GM03348 (cell line): Measurements from ENCODE around the gene DHFR.
"Not testable (repeated sequence)": the region's sequence is repeated elsewhere in the genome, so short reads cannot be mapped to it uniquely, and the experiment has no call there.

Source experiments
- DNase-seq: peaks from one replicate; pipeline ENCODE4 v3.0.0; 2012; ENCODE audit warnings: low spot score

The DHFR gene

GRCh38 chr5:80654391-80655230 is at the start of gene DHFR, which contains the start of gene MSH3:
TSS of gene DHFR (minus strand) at chr5:80654983. CDS start at chr5:80654489, 494 bp downstream.
TSS of gene MSH3 (plus strand) at chr5:80654652. CDS start at chr5:80654728, 76 bp downstream.
- peak; percentile 97 for DNase-seq

DNA sequence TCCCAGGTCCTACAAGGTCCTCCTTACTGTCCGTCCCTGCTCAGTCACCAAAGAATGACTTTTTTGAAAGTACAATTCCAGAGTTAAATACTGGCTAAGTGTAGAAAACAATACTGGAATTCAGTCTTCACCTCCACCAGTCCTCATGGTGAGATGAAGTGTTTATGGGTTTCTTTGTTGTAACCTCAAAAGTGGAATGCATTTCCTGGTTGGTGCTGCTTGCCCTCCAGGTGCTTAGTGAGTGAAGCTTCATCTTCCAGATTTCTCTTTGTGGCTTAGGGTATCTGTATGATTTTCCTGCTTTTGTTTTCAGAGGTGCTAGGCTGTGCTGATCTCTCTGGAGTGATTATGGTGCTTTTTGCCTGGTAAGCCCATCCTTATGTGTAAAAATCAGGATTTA is 49.4 kb upstream of the DHFR start:
- no peak for DNase-seq

GRCh38 chr5:80703747-80704146 is 49.0 kb upstream of the DHFR start:
- DNase-seq: no peak

DNA sequence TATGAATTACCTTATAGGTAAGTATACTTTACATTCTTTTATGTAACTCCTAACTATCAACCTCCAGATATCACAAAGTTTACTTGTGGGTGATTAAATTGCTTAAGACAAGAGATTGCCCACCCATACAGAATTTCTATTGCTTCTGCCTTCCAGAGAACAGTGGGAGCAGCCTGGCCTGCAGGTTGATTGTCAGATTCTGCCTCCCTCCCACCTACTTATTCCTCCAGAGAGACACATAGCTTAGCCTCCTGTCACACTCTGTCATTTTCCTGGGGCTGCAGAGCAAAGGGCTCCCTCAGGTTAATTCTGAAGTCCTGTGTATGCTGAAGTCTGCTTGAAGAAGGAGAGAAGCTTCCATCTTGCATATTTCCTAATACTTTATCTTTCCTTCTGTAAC is 48.5 kb upstream of the DHFR start:
- DNase-seq: no peak

GRCh38 chr5:80701597-80701996 is 46.8 kb upstream of the DHFR start:
- DNase-seq: no peak

DNA sequence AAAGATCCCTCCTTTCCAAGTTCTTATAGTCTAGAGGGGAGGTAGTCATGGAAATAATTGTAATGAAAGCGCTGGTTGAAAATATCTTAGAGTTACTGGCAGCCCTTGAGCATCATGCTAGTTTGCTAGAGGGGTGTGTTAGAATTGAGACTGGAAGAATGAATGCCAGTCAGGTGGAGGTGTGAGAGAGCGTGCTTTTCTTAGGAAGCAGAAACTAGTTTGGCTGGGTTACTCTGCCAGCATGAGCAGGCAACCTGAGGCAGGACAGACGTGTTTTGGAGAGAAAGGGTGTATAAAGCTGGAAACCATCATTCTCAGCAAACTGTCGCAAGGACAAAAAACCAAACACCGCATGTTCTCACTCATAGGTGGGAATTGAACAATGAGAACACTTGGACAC is 43.6 kb upstream of the DHFR start:
- no peak for DNase-seq

DNA sequence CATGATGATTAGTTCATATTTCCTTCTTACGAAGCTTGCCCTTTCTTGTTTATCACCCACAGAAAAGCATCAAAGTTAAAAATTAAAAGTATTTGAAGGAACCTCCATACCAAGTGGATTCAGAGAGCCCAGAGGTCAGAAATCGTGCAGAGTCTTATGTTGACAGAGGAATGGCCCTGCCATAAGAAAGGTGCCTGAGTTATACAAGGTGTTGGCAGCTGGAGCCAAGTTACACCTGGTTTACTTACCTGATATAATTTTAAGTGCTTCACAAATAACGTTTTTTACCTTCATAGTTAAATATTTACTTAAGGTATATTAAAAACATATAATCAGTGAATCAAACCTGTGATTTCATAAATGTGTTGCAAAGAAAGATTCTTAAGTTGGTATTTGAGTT is 42.3 kb upstream of the DHFR start:
- no peak for DNase-seq

- no peak for DNase-seq
These were observed 41.7 kb upstream of the DHFR start for GRCh38 chr5:80696450-80696849.

DNA sequence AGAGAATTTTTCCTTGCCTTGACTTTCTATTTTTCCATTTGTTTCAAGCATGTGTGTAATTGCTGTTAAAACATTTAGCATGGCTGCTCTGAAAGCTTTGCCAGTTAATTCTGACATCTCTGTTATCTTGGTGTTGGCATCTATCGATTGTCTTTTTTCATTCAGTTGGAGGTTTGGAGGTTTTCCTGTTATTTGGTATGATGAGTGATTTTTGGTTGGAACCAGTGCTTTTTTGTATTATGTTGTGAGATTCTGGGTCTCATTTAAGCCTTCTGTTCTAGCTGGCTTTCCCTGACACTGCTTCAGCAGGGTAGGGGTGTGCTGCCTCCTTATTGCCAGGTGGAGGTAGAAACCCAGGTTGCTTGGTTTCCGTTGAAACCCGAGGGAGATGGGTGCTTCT is 40.9 kb upstream of the DHFR start:
- DNase-seq: no peak

GRCh38 chr5:80689627-80690026 is 34.8 kb upstream of the DHFR start:
- DNase-seq: no peak

DNA sequence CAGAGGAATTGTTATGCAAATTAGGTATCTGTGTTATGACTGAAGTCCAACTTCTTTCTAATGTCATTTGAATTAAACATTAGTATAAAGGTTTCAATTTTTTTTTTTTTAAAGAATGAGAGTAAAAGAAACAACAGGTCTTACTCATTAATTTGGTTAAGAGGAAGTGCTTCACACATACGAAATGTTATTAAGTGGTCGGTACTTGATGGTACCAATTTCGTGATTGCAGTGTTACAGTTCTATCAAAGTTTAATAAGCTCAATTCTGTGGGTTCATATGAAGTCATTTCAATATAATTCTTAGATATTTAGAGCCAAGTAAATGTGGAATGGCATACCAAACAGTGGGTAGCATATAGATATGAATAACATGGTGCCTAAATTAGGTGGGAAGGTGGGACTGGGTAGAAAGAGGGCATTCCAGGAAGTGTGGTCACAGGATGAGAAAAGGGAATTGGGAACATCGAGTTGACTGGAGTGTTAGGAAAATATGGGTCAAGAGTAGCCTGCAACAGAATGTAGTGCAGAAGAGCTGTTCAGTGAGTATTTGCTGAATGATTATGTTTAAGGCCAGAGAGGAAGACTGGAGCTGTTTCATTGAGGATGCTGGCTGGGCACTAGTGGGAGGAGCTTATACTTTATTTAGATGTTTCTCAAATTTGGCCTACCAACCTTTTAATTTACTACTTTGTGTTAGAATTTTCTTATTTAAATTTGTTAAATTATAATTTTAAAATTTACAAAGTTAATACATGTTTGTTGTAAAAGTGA is 34.1 kb upstream of the DHFR start:
- DNase-seq: no peak

DNA sequence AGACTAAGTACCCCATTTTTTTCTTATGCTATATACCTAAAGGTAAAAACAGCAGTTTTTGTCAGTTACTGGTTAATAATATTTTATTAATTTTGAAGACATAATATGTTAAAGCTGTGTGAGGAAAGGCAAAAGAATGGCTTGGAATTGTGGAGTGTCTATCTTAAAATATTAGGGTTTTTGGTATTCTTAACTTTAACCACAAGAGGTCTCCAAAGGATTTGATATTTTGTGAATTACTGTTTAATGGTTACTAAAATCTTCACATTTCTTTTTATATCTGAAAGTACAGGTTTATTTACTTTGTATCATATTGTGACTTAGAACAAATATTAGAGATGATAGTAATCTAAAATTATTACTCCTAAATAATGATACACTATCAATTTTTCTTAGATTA is 32.0 kb upstream of the DHFR start:
- peak; percentile 34 for DNase-seq

DNA sequence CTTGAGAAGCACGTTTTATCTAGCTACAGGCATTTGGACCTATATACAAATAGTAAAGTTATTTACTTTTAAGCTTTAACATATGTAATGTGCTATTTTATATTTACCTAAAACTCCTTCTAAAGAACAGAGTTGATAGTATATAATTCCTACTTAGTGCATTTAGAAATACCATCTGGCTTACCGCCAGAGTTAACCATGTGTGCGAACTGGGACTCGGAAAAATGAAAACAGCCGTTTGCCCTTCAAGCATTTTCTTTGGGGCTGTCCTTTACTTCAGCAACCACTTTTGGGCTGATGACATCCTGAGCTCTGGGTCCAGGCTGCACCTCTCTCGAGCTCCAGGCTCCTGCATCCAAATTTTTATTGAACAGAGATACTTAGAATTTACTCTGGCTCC is 21.9 kb upstream of the DHFR start:
- DNase-seq: no peak

DNA sequence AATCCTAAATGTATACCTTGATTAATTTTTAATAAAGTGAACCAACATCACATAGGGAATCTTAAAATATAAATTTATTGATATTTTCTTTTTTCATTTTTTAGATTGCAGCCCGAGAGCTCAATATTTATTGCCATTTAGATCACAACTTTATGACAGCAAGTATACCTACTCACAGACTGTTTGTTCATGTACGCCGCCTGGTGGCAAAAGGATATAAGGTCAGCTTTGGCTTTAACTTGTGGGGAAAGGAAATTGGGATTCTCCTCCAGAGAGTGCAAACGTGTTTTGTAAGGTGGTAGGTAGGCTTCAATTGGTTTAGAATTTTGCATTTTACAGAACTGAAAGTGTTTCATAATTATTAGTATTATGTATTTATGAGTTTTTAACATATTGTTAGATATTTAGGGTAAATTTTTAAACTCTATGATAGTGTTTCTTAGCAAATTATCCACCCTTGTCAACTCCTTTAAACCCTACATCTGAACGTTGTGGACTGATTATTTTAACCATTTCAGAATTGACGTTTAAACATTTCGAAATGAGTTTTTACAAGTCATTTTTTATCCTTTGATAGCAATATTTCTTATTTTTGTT is 17.5 kb upstream of the DHFR start:
- DNase-seq: peak; percentile 73

GRCh38 chr5:80668016-80668969 is 13.5 kb upstream of the DHFR start:
- DNase-seq: no peak

- DNase-seq: no peak
These were observed 12.6 kb upstream of the DHFR start for GRCh38 chr5:80667384-80667783.

DNA sequence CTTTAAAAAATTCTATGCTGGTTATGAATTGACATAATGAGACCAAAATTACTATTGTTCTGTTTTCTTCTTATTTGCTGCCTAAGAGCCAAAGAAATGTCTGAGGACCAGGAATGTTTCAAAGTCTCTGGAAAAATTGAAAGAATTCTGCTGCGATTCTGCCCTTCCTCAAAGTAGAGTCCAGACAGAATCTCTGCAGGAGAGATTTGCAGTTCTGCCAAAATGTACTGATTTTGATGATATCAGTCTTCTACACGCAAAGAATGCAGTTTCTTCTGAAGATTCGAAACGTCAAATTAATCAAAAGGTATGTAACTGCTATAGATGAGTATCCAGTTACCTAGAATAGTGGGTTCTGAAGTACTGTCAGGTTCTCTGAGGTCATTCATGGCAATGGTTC is 10.3 kb upstream of the DHFR start:
- no peak for DNase-seq

- DNase-seq: no peak
These were observed 7.3 kb upstream of the DHFR start for GRCh38 chr5:80662108-80662507.

DNA sequence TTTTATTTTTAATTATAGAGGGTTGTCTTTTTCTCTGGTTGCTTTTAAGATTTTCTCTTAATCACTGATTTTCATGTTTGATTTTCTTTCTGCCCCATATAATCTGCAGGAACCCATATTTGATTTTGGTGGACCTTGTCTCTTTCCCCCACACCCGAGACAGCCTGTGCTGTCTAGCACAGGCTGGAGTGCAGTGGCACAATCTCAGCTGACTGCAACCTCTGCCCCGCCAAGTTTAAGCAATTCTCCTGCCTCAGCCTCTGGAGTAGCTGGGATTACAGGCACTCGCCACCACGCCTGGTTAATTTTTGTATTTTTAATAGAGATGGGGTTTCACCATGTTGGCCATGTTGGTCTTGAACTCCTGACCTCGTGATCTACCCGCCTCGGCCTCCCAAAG is 5.9 kb upstream of the DHFR start:
- DNase-seq: not testable (repeated sequence)

GRCh38 chr5:80659106-80659505 is 4.3 kb upstream of the DHFR start:
- DNase-seq: peak; percentile 27

DNA sequence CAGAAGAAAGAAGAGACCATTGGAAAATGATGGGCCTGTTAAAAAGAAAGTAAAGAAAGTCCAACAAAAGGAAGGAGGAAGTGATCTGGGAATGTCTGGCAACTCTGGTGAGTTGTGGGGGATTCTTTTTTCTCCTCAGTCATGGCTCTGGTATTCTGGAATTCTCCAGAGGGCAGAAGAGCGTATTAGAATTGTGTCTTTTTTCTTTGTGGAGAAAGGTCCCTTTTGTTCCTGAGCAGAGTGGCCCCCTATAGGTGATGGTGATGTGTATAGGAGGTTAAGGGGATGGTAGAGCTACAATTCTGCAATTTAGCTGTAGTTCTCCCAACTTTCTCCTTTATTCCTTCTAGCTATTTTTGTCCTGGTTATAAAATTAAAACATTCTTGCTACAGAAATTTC is 1.6 kb upstream of the DHFR start:
- DNase-seq: no peak
